ENCODE measurements around the gene PRRT4. TPM values are rescaled to one million over a fixed set of nuclear protein-coding genes. Genes with fewer than 3 reads are reported as not detected.

The PRRT4 gene
- total and polyA plus RNA-seq, 9 of the 15 experiments (the other 6 are each of a cell fraction or from before 2014, with no cell fraction given), result not detected

DNA sequence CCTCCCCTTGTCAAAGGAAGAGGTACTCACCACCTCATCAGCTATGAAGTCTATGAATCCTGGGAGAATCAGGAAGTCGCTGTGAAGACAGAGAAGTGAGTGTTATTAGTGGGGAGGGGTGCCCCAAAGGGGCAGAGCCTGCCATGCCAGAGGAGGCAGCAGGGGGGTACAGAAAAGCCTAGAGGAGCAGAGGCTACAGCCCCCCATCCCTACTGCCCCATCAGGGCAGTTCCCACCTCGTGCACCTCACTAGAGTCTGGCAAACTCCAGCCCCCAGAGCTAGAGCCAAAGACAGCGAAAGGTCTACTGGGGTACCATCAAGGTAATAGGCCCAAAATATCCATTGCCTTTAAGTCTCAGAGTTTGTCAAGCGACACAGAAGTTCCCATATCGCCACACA is 42.2 kb upstream of the PRRT4 start (continued):
- TF ChIP-seq ZNF561 (CRISPR knock-in tag; conservative IDR thresholded peaks at IDR 0.05) (no peak), SMAD4 (CRISPR knock-in tag; conservative IDR thresholded peaks at IDR 0.05) (no peak), DIDO1 (tag; IDR thresholded peaks at IDR 0.05; ENCODE audit: low read depth) (no peak), RBM14 (IDR thresholded peaks at IDR 0.05; ENCODE audit: borderline replicate concordance, insufficient read depth, low read depth, low read length) (no peak), CBX5 (IDR thresholded peaks at IDR 0.05; ENCODE audit: borderline replicate concordance, low read depth) (no peak), BMI1 (IDR thresholded peaks at IDR 0.05; ENCODE audit: low read length) (no peak), PYGO2 (tag; IDR thresholded peaks at IDR 0.05) (no peak)
- TF ChIP-seq, protein P1, sequence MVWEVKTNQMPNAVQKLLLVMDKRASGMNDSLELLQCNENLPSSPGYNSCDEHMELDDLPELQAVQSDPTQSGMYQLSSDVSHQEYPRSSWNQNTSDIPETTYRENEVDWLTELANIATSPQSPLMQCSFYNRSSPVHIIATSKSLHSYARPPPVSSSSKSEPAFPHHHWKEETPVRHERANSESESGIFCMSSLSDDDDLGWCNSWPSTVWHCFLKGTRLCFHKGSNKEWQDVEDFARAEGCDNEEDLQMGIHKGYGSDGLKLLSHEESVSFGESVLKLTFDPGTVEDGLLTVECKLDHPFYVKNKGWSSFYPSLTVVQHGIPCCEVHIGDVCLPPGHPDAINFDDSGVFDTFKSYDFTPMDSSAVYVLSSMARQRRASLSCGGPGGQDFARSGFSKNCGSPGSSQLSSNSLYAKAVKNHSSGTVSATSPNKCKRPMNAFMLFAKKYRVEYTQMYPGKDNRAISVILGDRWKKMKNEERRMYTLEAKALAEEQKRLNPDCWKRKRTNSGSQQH (CRISPR knock-in tag; IDR thresholded peaks at IDR 0.05), result no peak
- TF ChIP-seq, protein P2, sequence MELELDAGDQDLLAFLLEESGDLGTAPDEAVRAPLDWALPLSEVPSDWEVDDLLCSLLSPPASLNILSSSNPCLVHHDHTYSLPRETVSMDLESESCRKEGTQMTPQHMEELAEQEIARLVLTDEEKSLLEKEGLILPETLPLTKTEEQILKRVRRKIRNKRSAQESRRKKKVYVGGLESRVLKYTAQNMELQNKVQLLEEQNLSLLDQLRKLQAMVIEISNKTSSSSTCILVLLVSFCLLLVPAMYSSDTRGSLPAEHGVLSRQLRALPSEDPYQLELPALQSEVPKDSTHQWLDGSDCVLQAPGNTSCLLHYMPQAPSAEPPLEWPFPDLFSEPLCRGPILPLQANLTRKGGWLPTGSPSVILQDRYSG (tag; conservative IDR thresholded peaks at IDR 0.05; ENCODE audit: low read depth), result no peak

DNA sequence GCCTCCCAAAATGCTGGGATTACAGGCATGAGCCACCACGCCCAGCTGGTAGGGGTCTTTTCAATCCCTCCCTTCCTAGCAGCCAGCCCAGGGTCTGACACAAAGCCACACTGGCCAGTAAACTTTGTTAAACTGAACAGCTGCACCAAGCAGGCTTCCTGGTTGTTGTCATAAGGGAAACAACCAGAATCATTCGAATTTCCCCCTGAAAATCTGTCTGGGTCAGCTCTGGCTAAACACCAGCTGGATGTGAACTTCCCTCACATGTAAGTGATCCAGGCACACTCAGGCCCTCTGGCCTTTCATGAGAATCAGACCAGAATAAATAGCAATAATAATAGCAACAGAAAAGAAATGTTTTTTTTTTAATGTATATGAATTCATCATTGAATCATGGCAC is 40.9 kb upstream of the PRRT4 start:
- H3K79me2 ChIP-seq (ENCODE audit: control insufficient read depth, insufficient read depth, low read length), result peaks cover 23% of the 10 kb centered on the region
- ATAC-seq (no peak), FAIRE-seq (no peak), DNase-seq (ENCODE audit: extremely low read depth in 1 of 4, low spot score in 3 of 4) (no peak)
- peaks cover 5% of the 10 kb centered on the region; the same call in 1 of the 2 replicates for H4K20me1 ChIP-seq (replicated peaks; ENCODE audit: control insufficient read depth, insufficient read depth, low read length)
- no peak overlapping the region for H3K4me3 ChIP-seq
- H3K4me1 ChIP-seq (replicated peaks in 1 of 2; ENCODE audit: control insufficient read depth in 2 of 2, insufficient read depth in 2 of 2, low read length in 2 of 2), result peaks cover 29 to 33% of the 10 kb centered on the region in 2 experiments
- H3K9me1 ChIP-seq (ENCODE audit: control insufficient read depth, insufficient read depth, low read length), result no peaks in the 10 kb centered on the region
- H3K36me3 ChIP-seq (ENCODE audit: control insufficient read depth, insufficient read depth, low read length), result peaks cover 66% of the 10 kb centered on the region
- ChIA-PET POLR2A (interaction anchor here (0.9 to 1.9 kb wide), 3 partner anchors 11 to 20 kb away, joined by 3 to 11 read pairs (median 6); no protein-coding TSS in a partner anchor), CTCF (ENCODE audit: low intra/inter-chr PET ratio) (interaction anchor here (0.7 to 8.2 kb wide), 2 partner anchors 23 to 90 kb away, joined by 3 to 134 read pairs; no protein-coding TSS in a partner anchor)
- H3K27me3 ChIP-seq (ENCODE audit: control insufficient read depth in 2 of 2, insufficient read depth in 2 of 2, low read length in 2 of 2), result no peaks in the 10 kb centered on the region
- intact Hi-C loops (cut with micrococcal nuclease), result no loop called here
- no peak overlapping the region for H3K4me2 ChIP-seq (ENCODE audit: insufficient read depth, low read length)
- 83% methylated on average over 2 of the region's 2 CpGs for WGBS (ENCODE audit: insufficient coverage, low coverage, missing lambda C conversion rate)
- no peak overlapping the region for H3K9ac ChIP-seq (ENCODE audit: insufficient read depth in 1 of 2, low read depth in 2 of 2, low read length in 2 of 2)
- in situ Hi-C loops (cut with MboI), result no loop called here
- H3K27ac ChIP-seq (ENCODE audit: extremely low read depth, low read depth, low read length), result no peak overlapping the region
- H3K9me3 ChIP-seq (replicated peaks; ENCODE audit: control insufficient read depth, insufficient read depth, low read depth, low read length), result no peaks in the 10 kb centered on the region
- BruUV-seq (replicated peaks), result no TSS peak
- no peak overlapping the region for H2AFZ ChIP-seq (ENCODE audit: low read depth, low read length)
- TF ChIP-seq, protein P3, sequence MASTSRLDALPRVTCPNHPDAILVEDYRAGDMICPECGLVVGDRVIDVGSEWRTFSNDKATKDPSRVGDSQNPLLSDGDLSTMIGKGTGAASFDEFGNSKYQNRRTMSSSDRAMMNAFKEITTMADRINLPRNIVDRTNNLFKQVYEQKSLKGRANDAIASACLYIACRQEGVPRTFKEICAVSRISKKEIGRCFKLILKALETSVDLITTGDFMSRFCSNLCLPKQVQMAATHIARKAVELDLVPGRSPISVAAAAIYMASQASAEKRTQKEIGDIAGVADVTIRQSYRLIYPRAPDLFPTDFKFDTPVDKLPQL (IDR thresholded peaks at IDR 0.05; ENCODE audit: extremely low read depth, insufficient read length), result no peak
- TF ChIP-seq ZBTB17 (CRISPR knock-in tag; IDR thresholded peaks at IDR 0.05) (no peak), NCOA1 (IDR thresholded peaks at IDR 0.05; ENCODE audit: low read depth) (no peak), FIP1L1 (IDR thresholded peaks at IDR 0.05; ENCODE audit: low read depth, low read length, poor library complexity, severe bottlenecking) (no peak), TEAD4 (IDR thresholded peaks at IDR 0.05; ENCODE audit: low read length) (no peak), TEAD4 (CRISPR knock-in tag; IDR thresholded peaks at IDR 0.05; ENCODE audit: borderline replicate concordance) (no peak), POLR2H (tag; IDR thresholded peaks at IDR 0.05; ENCODE audit: low read depth) (no peak), KLF16 (IDR thresholded peaks at IDR 0.05) (no peak)
- TF ChIP-seq, protein P4, sequence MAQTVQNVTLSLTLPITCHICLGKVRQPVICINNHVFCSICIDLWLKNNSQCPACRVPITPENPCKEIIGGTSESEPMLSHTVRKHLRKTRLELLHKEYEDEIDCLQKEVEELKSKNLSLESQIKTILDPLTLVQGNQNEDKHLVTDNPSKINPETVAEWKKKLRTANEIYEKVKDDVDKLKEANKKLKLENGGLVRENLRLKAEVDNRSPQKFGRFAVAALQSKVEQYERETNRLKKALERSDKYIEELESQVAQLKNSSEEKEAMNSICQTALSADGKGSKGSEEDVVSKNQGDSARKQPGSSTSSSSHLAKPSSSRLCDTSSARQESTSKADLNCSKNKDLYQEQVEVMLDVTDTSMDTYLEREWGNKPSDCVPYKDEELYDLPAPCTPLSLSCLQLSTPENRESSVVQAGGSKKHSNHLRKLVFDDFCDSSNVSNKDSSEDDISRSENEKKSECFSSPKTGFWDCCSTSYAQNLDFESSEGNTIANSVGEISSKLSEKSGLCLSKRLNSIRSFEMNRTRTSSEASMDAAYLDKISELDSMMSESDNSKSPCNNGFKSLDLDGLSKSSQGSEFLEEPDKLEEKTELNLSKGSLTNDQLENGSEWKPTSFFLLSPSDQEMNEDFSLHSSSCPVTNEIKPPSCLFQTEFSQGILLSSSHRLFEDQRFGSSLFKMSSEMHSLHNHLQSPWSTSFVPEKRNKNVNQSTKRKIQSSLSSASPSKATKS (CRISPR knock-in tag; IDR thresholded peaks at IDR 0.05), result no peak

Data from K562 (cell line).